SW480 (cell line): ENCODE measurements around the gene PPT2.
"Not testable (repeated sequence)": the region's sequence is repeated elsewhere in the genome, so short reads cannot be mapped to it uniquely, and the experiment has no call there.

Experiments used
- DNase-seq: peaks from one replicate; pipeline ENCODE4 v3.0.0-alpha.2; 2016; ENCODE audit warnings: low spot score

The PPT2 gene

GRCh38 chr6:32189742-32190053, 35.8 kb downstream of the PPT2 start:
- DNase-seq = no peak

GRCh38 chr6:32190054-32190851, 36.3 kb downstream of the PPT2 start, which contains the start of gene PBX2:
Gene PBX2, minus strand, starts transcription at chr6:32190202. Its CDS starts 287 bp downstream, at chr6:32189915.
- DNase-seq = peak; percentile 73

GRCh38 chr6:32190911-32191677, 37.2 kb downstream of the PPT2 start:
- DNase-seq = no peak

DNA sequence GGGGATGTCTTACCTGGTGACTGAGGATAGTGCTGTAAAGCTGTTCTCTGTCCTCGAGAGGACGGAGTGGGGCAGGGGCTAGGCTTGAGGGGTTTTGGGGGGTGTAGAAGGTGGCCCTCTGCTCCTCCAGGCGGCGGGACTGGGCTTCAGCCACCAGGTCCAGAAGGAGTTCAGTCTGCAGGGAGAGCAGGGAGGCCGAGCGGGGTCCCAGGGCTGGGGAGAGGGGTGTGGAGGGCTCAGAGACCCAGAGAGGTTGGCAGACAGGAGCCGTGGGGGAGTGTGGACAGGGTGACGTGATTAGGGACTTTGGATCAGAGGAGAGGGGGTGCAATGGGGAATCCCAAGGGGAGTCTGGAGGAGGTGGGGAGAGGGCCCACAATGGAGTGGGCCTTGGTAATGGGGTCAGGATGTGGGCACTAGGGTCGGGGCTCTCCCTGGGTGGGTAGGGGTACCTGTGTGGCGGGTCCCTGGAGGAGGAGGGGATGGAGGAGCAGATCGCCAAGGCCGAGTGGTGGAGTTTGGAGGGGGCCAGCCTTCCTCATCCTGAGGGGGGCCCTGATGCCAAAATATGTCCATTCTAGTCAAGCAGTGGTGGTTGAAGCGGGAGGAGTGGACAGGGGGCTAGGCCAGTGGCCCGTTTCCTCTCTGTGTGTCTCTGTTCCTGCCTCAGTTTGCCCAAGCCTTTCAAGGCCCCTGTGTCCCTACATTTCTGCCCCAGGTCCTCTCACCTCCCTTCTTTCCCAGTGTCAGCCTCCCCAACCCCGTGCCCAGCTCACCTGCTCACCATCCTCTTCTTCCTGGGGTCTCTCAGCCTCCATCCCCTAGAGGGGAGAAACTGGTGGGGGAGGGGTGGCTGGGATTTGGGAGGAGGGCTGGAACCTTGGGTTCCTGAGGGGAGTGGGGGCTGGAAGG, 38.0 kb downstream of the PPT2 start:
- DNase-seq = no peak

DNA sequence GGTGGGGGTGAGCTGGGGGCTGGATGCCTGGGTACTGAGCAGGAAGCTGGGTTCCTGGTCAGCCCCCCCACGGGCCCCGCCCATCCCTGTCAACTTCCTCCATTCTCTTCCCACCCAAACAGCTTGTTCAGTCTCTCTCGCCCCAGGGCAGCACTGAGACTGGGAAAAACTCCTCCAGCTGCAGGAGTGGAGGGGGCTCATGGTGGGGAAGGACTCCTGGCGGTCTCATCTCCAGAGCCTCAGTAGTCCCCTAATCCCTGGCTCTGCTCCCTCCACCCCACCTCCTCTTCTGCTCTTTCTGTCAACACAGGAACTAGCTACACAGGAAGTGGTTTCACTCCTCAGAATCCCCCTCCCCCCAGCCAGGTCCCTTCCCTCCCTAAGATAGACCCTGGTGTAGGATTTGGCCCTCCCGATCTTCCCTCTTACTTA, 38.7 kb downstream of the PPT2 start, which contains the start of gene GPSM3:
GPSM3 (minus strand) TSS at position 36 of the 432 bp plus-strand sequence. CDS start 130 bp downstream, outside the sequence.
- no peak for DNase-seq

DNA sequence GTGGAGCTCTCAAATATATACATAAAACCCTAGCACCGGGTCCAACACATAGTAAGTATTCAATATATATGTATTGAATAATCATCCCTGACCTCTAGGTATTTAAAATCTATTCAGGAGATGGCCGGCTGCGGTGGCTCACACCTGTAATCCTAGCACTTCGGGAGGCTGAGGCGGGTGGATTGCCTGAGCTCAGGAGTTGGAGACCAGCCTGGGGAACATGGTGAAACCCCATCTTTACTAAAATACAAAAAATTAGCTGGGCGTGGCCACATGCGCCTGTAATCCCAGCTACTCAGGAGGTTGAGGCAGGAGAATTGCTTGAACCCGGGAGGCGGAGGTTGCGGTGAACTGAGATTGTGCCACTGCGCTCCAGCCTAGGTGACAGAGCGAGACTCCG, 39.2 kb downstream of the PPT2 start:
- not testable (repeated sequence) for DNase-seq

GRCh38 chr6:32194388-32194787, 40.4 kb downstream of the PPT2 start:
- no peak for DNase-seq

DNA sequence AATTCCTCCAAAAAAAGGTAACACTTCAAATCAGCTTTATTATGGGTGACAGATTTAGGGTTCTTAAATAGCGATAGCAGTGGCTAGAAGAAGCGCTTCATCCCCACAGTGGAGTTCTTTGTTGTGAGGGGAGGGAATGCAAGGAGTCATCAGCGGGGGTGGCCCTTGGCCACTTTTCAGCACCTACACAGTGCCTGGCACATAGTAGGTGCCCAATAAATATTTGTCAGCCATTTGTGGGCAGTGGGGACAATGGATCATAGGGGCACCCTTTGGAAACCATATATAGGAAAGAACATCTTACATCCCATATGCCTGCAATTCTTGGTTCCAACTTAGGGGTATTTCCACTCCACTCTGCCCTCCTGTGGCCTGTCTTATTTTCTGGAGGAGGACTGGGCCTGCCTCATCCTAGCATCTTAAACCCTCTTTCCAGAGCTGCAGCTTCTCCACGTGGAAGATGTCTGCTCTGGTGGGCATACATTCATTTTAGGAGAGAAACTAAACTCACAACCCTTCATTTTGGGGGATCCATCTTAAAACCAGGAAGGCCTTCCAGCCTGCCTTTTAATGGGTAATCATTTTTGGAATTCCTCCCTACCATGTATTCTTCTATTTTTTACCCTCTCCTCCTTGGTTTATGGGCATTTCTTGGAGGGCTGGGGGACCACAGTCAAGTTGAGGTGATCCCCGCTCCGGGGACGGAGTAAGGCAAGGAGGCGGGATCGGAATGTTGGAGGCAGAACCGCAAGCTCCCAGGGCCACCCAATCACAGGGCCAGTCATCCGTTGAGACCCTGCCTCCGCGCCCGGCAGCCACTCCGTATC, 41.1 kb downstream of the PPT2 start:
- peak; percentile 39 for DNase-seq

GRCh38 chr6:32195652-32195901, 41.6 kb downstream of the PPT2 start:
- peak; percentile 97 for DNase-seq

GRCh38 chr6:32195902-32196681, 42.2 kb downstream of the PPT2 start:
- peak; percentile 89 for DNase-seq

- no peak for DNase-seq
Measured at GRCh38 chr6:32196682-32197616, 43.0 kb downstream of the PPT2 start.

- no peak for DNase-seq
Measured at GRCh38 chr6:32198345-32198696, 44.4 kb downstream of the PPT2 start.

- DNase-seq = no peak
Measured at GRCh38 chr6:32198866-32199265, 44.9 kb downstream of the PPT2 start.

DNA sequence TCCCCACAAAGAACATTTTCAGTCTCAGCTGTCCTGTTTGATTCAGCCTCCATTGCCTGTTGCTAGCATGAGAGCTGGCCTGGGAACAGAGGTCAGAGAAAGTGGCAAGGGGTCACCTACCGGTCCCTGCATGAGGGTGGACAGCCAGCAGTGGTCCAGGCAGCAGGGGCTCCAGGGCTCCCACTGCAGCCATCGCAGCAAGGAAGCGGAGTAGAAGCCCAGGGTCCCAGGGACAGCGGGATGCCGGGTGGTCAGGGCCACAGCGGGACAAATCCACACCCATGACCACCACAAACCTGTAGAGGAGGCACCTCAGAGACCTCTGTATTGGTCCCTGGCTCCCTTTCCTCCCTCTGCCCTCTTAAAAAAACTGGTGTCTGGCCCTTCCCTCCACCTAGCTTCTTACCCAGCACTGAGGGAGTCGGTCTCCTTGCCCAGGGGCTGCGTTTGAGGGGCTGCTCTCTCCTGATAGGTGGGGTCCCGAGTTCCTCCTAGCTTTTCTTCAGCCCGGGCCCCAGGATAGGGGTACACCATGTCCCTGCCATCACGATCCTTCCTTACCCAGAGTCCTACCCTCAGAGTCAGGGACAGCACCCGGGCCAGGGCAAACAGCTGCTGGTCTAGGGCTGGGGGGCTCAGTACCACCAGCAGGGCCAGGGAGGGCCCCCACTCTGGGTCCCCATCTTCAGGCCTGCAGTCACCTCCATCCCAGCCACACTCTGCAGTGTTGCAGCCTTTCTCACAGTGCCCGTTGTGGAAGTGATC, 47.0 kb downstream of the PPT2 start:
- DNase-seq = no peak

DNA sequence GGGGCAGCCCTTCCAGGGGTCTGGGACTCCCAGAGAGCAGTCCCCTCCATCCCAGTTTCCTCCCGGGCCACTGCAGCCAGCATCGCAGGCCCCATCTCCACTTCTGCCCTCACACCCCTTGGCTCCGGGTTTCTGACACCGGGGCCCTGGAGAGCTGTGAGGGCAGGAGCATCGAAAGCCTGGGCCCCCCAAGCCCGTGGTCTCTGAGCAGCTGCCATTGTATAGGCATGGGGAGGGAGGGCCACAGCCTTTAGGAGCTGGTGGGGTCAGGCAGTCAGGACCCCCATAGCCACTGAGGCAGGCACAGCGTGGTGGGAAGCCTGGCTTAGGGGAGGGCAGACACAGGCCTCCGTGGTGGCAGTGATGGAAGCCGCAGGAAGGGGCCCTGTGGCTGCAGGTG, 48.2 kb downstream of the PPT2 start:
- DNase-seq = no peak

GRCh38 chr6:32203426-32204267, 49.7 kb downstream of the PPT2 start:
- no peak for DNase-seq

- DNase-seq = no peak
Measured at GRCh38 chr6:32204268-32204715, 50.4 kb downstream of the PPT2 start.

DNA sequence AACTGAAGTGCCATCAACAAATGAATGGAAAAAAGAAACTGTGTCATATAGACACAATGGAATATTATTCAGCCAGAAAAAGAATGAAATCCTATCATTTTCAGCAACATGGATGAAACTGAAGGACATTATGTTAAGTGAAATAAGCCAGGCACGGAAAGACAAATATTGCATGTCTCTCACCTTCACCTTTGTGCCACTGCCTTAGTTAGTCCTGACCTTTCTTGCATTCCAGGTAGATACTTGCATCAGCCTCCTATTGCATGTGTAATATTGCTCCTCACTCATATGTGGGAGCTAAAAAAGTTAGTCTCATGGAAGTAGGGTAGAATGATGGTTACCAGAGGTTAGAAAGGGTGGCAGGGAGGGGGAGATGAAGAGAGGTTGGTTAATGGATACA, 55.1 kb downstream of the PPT2 start:
- DNase-seq = no peak
